Stimulated activated CD8-positive, alpha-beta memory T cell treated with anti-CD3 and anti-CD28 coated beads, Interleukin-4, amount 100 ng/mL, for 48 hours (primary cell): ENCODE measurements around the gene SERPINB10.

Source experiments
- DNase-seq: peaks from one replicate; pipeline ENCODE4 v3.0.0-alpha.2; 2020

SERPINB10 gene

GRCh38 chr18:63907664-63908063 lies at the start of gene SERPINB10:
Gene SERPINB10 (plus strand): TSS chr18:63907958. CDS start chr18:63915511, 7,553 bp downstream.
- DNase-seq: no peak

- DNase-seq: no peak
Measured at GRCh38 chr18:63858456-63858855, 49.3 kb upstream of the SERPINB10 start.

GRCh38 chr18:63859781-63860475 lies 47.8 kb upstream of the SERPINB10 start:
- no peak for DNase-seq

- DNase-seq: no peak
Measured at GRCh38 chr18:63860531-63860930, 47.2 kb upstream of the SERPINB10 start.

GRCh38 chr18:63867368-63868125 lies 40.2 kb upstream of the SERPINB10 start:
- DNase-seq: no peak

GRCh38 chr18:63868546-63868945 lies 39.2 kb upstream of the SERPINB10 start:
- DNase-seq: no peak

- DNase-seq: no peak
Measured at GRCh38 chr18:63869374-63869773, 38.4 kb upstream of the SERPINB10 start.

- DNase-seq: no peak
Measured at GRCh38 chr18:63869851-63870250, 37.9 kb upstream of the SERPINB10 start.

- no peak for DNase-seq
Measured at GRCh38 chr18:63871836-63872235, 35.9 kb upstream of the SERPINB10 start.

GRCh38 chr18:63872586-63872985 lies 35.2 kb upstream of the SERPINB10 start:
- no peak for DNase-seq

- DNase-seq: no peak
Measured at GRCh38 chr18:63878343-63878742, 29.4 kb upstream of the SERPINB10 start.

- DNase-seq: no peak
Measured at GRCh38 chr18:63878925-63879324, 28.8 kb upstream of the SERPINB10 start.

GRCh38 chr18:63879709-63880108 lies 28.0 kb upstream of the SERPINB10 start:
- no peak for DNase-seq

- DNase-seq: no peak
Measured at GRCh38 chr18:63881851-63882250, 25.9 kb upstream of the SERPINB10 start.

- DNase-seq: no peak
Measured at GRCh38 chr18:63882333-63883141, 25.2 kb upstream of the SERPINB10 start.

- DNase-seq: no peak
Measured at GRCh38 chr18:63883617-63884016, 24.1 kb upstream of the SERPINB10 start.

GRCh38 chr18:63887424-63887823 lies 20.3 kb upstream of the SERPINB10 start, which contains the start of gene SERPINB2:
Gene SERPINB2 (plus strand): TSS chr18:63887705. CDS start chr18:63891445, 3,740 bp downstream.
- no peak for DNase-seq

GRCh38 chr18:63888470-63889190 lies 19.1 kb upstream of the SERPINB10 start:
- DNase-seq: no peak

- no peak for DNase-seq
Measured at GRCh38 chr18:63889626-63890025, 18.1 kb upstream of the SERPINB10 start.

- DNase-seq: no peak
Measured at GRCh38 chr18:63890237-63890949, 17.4 kb upstream of the SERPINB10 start.

GRCh38 chr18:63890950-63891304 lies 16.8 kb upstream of the SERPINB10 start:
- DNase-seq: no peak

- no peak for DNase-seq
Measured at GRCh38 chr18:63892566-63892965, 15.2 kb upstream of the SERPINB10 start.
